Neuronal stem cell (in vitro differentiated cells): Measurements from ENCODE around the gene INAVA.

Experiments
- DNase-seq: peaks from one replicate; pipeline ENCODE4 v3.0.0-alpha.2; 2013; ENCODE audit warnings: low spot score
- H2AFZ ChIP-seq: one replicate; pipeline ENCODE4 v1.6.1; 2013; ENCODE audit warnings: mild to moderate bottlenecking, low read length, inconsistent platforms
- H2AK5ac ChIP-seq: 2 replicates; pipeline ENCODE4 v1.6.1; 2013; ENCODE audit warnings: low read depth, mild to moderate bottlenecking, inconsistent platforms, low read length, moderate library complexity, mixed read lengths
- H2BK120ac ChIP-seq: 2 replicates; pipeline ENCODE4 v1.6.1; 2013; ENCODE audit warnings: low read depth, mild to moderate bottlenecking, inconsistent platforms, low read length, moderate library complexity, mixed read lengths
- H2BK12ac ChIP-seq: one replicate; pipeline ENCODE4 v1.6.1; 2013; ENCODE audit warnings: low read length, inconsistent platforms
- H2BK15ac ChIP-seq: 2 replicates; pipeline ENCODE4 v1.6.1; 2013; ENCODE audit warnings: mild to moderate bottlenecking, low read length, inconsistent platforms, mixed read lengths
- H2BK5ac ChIP-seq: one replicate; pipeline ENCODE4 v1.6.1; 2013; ENCODE audit warnings: inconsistent platforms, mild to moderate bottlenecking, low read length, moderate library complexity
- H3K14ac ChIP-seq: one replicate; pipeline ENCODE4 v1.6.1; 2013; ENCODE audit warnings: low read length, inconsistent platforms
- H3K18ac ChIP-seq: 2 replicates; pipeline ENCODE4 v1.6.1; 2013; ENCODE audit warnings: low read length, inconsistent platforms
- H3K23ac ChIP-seq: 2 replicates; pipeline ENCODE4 v1.6.1; 2013; ENCODE audit warnings: low read depth, mild to moderate bottlenecking, mixed read lengths, low read length, inconsistent platforms; ENCODE audit not compliant: poor library complexity
- H3K27ac ChIP-seq: replicated peaks from 3 replicates; pipeline ENCODE4 v1.5.1; 2013; ENCODE audit warnings: low read length, inconsistent platforms
- H3K27me3 ChIP-seq, 3 experiments: 2 replicates each; pipeline ENCODE4 v1.6.1; 2013; ENCODE audit warnings: low read length in 3 of 3, mild to moderate bottlenecking in 2 of 3, inconsistent platforms in 1 of 3, low read depth in 1 of 3, mixed read lengths in 1 of 3, moderate library complexity in 1 of 3; ENCODE audit not compliant: control insufficient read depth in 3 of 3, insufficient read depth in 3 of 3
- H3K36me3 ChIP-seq, 2 donors: replicated peaks in 1 of 2; 2 replicates each; pipeline ENCODE4 v1.6.1; 2013; ENCODE audit warnings: low read length in 2 of 2; ENCODE audit not compliant: control insufficient read depth in 2 of 2, insufficient read depth in 2 of 2
- H3K4ac ChIP-seq: 2 replicates; pipeline ENCODE4 v1.6.1; 2013; ENCODE audit warnings: inconsistent platforms, mild to moderate bottlenecking, low read length, moderate library complexity
- H3K4me1 ChIP-seq, 2 donors: 1 replicate in 1 of 2; 2 replicates in 1 of 2; pipeline ENCODE4 v1.6.1; 2013; ENCODE audit warnings: low read length in 2 of 2, low read depth in 1 of 2; ENCODE audit not compliant: control insufficient read depth in 2 of 2, insufficient read depth in 1 of 2
- H3K4me2 ChIP-seq: one replicate; pipeline ENCODE4 v1.6.1; 2013; ENCODE audit warnings: mild to moderate bottlenecking, low read length, inconsistent platforms; ENCODE audit not compliant: insufficient read depth, poor library complexity, severe bottlenecking
- H3K4me3 ChIP-seq, 2 donors: 2 replicates each; pipeline ENCODE4 v1.5.1; 2013; ENCODE audit warnings: low read length in 2 of 2, mild to moderate bottlenecking in 2 of 2, inconsistent platforms in 1 of 2, moderate library complexity in 1 of 2
- H3K79me1 ChIP-seq: one replicate; pipeline ENCODE4 v1.6.1; 2013; ENCODE audit warnings: low read depth, mild to moderate bottlenecking, inconsistent platforms, low read length, moderate library complexity
- H3K9ac ChIP-seq: one replicate; pipeline ENCODE4 v1.6.1; 2013; ENCODE audit warnings: mild to moderate bottlenecking, low read depth, low read length, inconsistent platforms; ENCODE audit not compliant: poor library complexity
- H3K9me3 ChIP-seq, 2 donors: replicated peaks in 1 of 2; 2 replicates each; pipeline versions ENCODE3 to v1.6.1; 2013; ENCODE audit warnings: low read length in 2 of 2, mild to moderate bottlenecking in 2 of 2, inconsistent platforms in 1 of 2, low read depth in 1 of 2, mixed read lengths in 1 of 2, moderate library complexity in 1 of 2; ENCODE audit not compliant: control insufficient read depth in 2 of 2, insufficient read depth in 1 of 2
- H4K8ac ChIP-seq: one replicate; pipeline ENCODE4 v1.6.1; 2013; ENCODE audit warnings: low read depth, mild to moderate bottlenecking, inconsistent platforms, low read length, moderate library complexity
- H4K91ac ChIP-seq: one replicate; pipeline ENCODE4 v1.6.1; 2013; ENCODE audit warnings: low read length, low read depth, mild to moderate bottlenecking, inconsistent platforms; ENCODE audit not compliant: poor library complexity
- WGBS, 2 donors: extraction: QIAGEN DNeasy Blood & Tissue Kit; methylation state at CpG; one replicate each; pipeline ENCODE4 v1.1.7; 2013; ENCODE audit warnings: missing lambda C conversion rate in 2 of 2, mixed read lengths in 1 of 2; ENCODE audit not compliant: insufficient read length in 2 of 2, insufficient replicate concordance in 1 of 2; ENCODE audit errors: extremely low coverage in 2 of 2; 5-methylcytosine and 5-hydroxymethylcytosine counted together

The INAVA gene

GRCh38 chr1:200877010-200877409 is 17.7 kb upstream of the INAVA start:
- Histone ChIP-seq H3K9ac (no peak overlapping the region), H2BK15ac (no peak overlapping the region), H3K27ac (no peak overlapping the region), H2AK5ac (no peak overlapping the region), H3K4me3 (no peak overlapping the region), H3K36me3 (no peaks in the 10 kb centered on the region), H3K23ac (no peak overlapping the region), H2AFZ (no peak overlapping the region), H2BK120ac (no peak overlapping the region), H3K9me3 (no peaks in the 10 kb centered on the region), H3K27me3 (no peaks in the 10 kb centered on the region), H3K14ac (no peak overlapping the region), H3K79me1 (no peaks in the 10 kb centered on the region), H2BK12ac (no peak overlapping the region), H3K18ac (no peak overlapping the region), H4K8ac (no peak overlapping the region), H3K4ac (no peak overlapping the region), H4K91ac (no peak overlapping the region), H3K4me1 (peaks cover 5 to 9% of the 10 kb centered on the region in 2 donors), H2BK5ac (no peak overlapping the region), H3K4me2 (no peak overlapping the region)
- DNase-seq, result no peak
- no CpG with 5 or more reads among the region's 3 CpGs for WGBS, 2 donors

- Histone ChIP-seq H3K36me3 (no peaks in the 10 kb centered on the region), H4K8ac (no peak overlapping the region), H4K91ac (no peak overlapping the region), H3K23ac (no peak overlapping the region), H3K4me1 (peaks cover 5 to 9% of the 10 kb centered on the region in 2 donors), H3K27ac (no peak overlapping the region), H3K18ac (peak overlapping the region; percentile 11), H3K14ac (no peak overlapping the region), H3K9ac (no peak overlapping the region), H2BK120ac (no peak overlapping the region), H2AFZ (no peak overlapping the region), H3K79me1 (no peaks in the 10 kb centered on the region), H2BK15ac (no peak overlapping the region), H2AK5ac (no peak overlapping the region), H3K4ac (no peak overlapping the region), H2BK12ac (no peak overlapping the region), H3K4me2 (no peak overlapping the region), H3K9me3 (no peaks in the 10 kb centered on the region), H3K27me3 (no peaks in the 10 kb centered on the region), H2BK5ac (no peak overlapping the region), H3K4me3 (no peak overlapping the region)
- DNase-seq, result no peak
- no CpG with 5 or more reads among the region's 6 CpGs for WGBS, 2 donors
These were observed 16.7 kb upstream of the INAVA start for GRCh38 chr1:200877839-200878551.

- DNase-seq, result no peak
- H3K4me2 ChIP-seq, result no peak overlapping the region
- no peak overlapping the region for H3K4me3 ChIP-seq
- no peak overlapping the region for H4K8ac ChIP-seq
- no peaks in the 10 kb centered on the region for H3K9me3 ChIP-seq
- no peak overlapping the region for H3K23ac ChIP-seq
- H3K14ac ChIP-seq, result no peak overlapping the region
- no peak overlapping the region for H2BK12ac ChIP-seq
- H2BK15ac ChIP-seq, result no peak overlapping the region
- H2AFZ ChIP-seq, result no peak overlapping the region
- no peaks in the 10 kb centered on the region for H3K79me1 ChIP-seq
- no peak overlapping the region for H3K9ac ChIP-seq
- H2BK5ac ChIP-seq, result no peak overlapping the region
- no peak overlapping the region for H3K27ac ChIP-seq
- peaks cover 4 to 9% of the 10 kb centered on the region in 2 donors for H3K4me1 ChIP-seq
- no peaks in the 10 kb centered on the region for H3K36me3 ChIP-seq
- H2BK120ac ChIP-seq, result no peak overlapping the region
- H3K4ac ChIP-seq, result no peak overlapping the region
- H3K18ac ChIP-seq, result no peak overlapping the region
- H2AK5ac ChIP-seq, result no peak overlapping the region
- WGBS, 2 donors, result no CpG with 5 or more reads among the region's 3 CpGs
- no peak overlapping the region for H4K91ac ChIP-seq
- no peaks in the 10 kb centered on the region for H3K27me3 ChIP-seq
These were observed 14.5 kb upstream of the INAVA start for GRCh38 chr1:200880212-200880611.

GRCh38 chr1:200883118-200883517 is 11.6 kb upstream of the INAVA start:
- no peak overlapping the region for H2BK5ac ChIP-seq
- no peak overlapping the region for H4K8ac ChIP-seq
- no peak overlapping the region for H3K4ac ChIP-seq
- no peak overlapping the region for H3K4me2 ChIP-seq
- no peak overlapping the region for H3K4me3 ChIP-seq
- H3K79me1 ChIP-seq, result no peaks in the 10 kb centered on the region
- peaks cover 10 to 11% of the 10 kb centered on the region in 2 donors for H3K4me1 ChIP-seq
- H3K23ac ChIP-seq, result no peak overlapping the region
- no peak overlapping the region for H3K9ac ChIP-seq
- no peak overlapping the region for H2AFZ ChIP-seq
- H2BK120ac ChIP-seq, result no peak overlapping the region
- H3K27me3 ChIP-seq, result no peaks in the 10 kb centered on the region
- no peak overlapping the region for H3K14ac ChIP-seq
- H3K18ac ChIP-seq, result no peak overlapping the region
- H2BK15ac ChIP-seq, result no peak overlapping the region
- no peak overlapping the region for H2AK5ac ChIP-seq
- no peaks in the 10 kb centered on the region for H3K36me3 ChIP-seq
- H3K9me3 ChIP-seq, result no peaks in the 10 kb centered on the region
- DNase-seq, result no peak
- H4K91ac ChIP-seq, result no peak overlapping the region
- no CpG with 5 or more reads among the region's 3 CpGs for WGBS, 2 donors
- H3K27ac ChIP-seq, result no peak overlapping the region
- H2BK12ac ChIP-seq, result no peak overlapping the region
